HEK293T (cell line): Measurements from ENCODE around the gene ORAI2.

ENCODE experiments used
- ELF4 ChIP-seq: fragments of 450-650 bp; IDR thresholded peaks from 2 replicates; pipeline ENCODE4 v1.6.1; 2017; ENCODE audit warnings: antibody characterized with exemption
- FOXK2 ChIP-seq: fragments of 450-650 bp; IDR thresholded peaks from 2 replicates; pipeline ENCODE4 v1.6.1; 2016; ENCODE audit warnings: mild to moderate bottlenecking
- FOXM1 ChIP-seq: fragments of 450-650 bp; IDR thresholded peaks from 2 replicates; pipeline ENCODE4 v1.6.1; 2017; ENCODE audit warnings: mild to moderate bottlenecking, borderline replicate concordance
- HDGF ChIP-seq: fragments of 450-650 bp; IDR thresholded peaks from 2 replicates; pipeline ENCODE4 v1.6.1; 2017; ENCODE audit warnings: antibody characterized with exemption, borderline replicate concordance
- LEF1 ChIP-seq: fragments of 450-650 bp; IDR thresholded peaks from 2 replicates; pipeline ENCODE4 v1.6.1; 2017; ENCODE audit warnings: mild to moderate bottlenecking, borderline replicate concordance
- PKNOX1 ChIP-seq: fragments of 450-650 bp; IDR thresholded peaks from 2 replicates; pipeline ENCODE4 v1.6.1; 2016
- SP1 ChIP-seq: fragments of 450-650 bp; IDR thresholded peaks from 2 replicates; pipeline ENCODE4 v1.6.1; 2017
- SUZ12 ChIP-seq: fragments of 450-650 bp; IDR thresholded peaks from 2 replicates; pipeline ENCODE4 v1.6.1; 2016; ENCODE audit warnings: mild to moderate bottlenecking
- TARDBP ChIP-seq: fragments of 450-650 bp; IDR thresholded peaks from 2 replicates; pipeline ENCODE4 v1.6.1; 2016

GRCh38 chr7:102412548-102412947 lies 20.8 kb upstream of the ORAI2 start:
- TF ChIP-seq HDGF = no peak
- TF ChIP-seq FOXK2 = no peak
- no peak for TF ChIP-seq LEF1
- no peak for TF ChIP-seq PKNOX1
- no peak for TF ChIP-seq FOXM1
- TF ChIP-seq ELF4 = no peak
- no peak for TF ChIP-seq SUZ12
- TF ChIP-seq SP1 = no peak
- no peak for TF ChIP-seq TARDBP
